ENCODE measurements around the gene URAD. TPM values are rescaled to one million over a fixed set of nuclear protein-coding genes. Genes with fewer than 3 reads are reported as not detected.
A peak's percentile ranks its signal among the peaks of the same experiment; 100 is the strongest.

URAD gene
- total RNA-seq, 2 experiments from 2014 or later = not detected

GRCh38 chr13:27979001-27979643, 9.4 kb downstream of the URAD start:
- Mint-ChIP-seq H3K4me1 (peaks cover 20% of the 10 kb centered on the region), H3K27me3 (peaks cover 93% of the 10 kb centered on the region), H3K27ac (no peak overlapping the region), H3K4me3 (no peak overlapping the region), H3K36me3 (no peaks in the 10 kb centered on the region), H3K9me3 (no peaks in the 10 kb centered on the region)
- no peak for DNase-seq

DNA sequence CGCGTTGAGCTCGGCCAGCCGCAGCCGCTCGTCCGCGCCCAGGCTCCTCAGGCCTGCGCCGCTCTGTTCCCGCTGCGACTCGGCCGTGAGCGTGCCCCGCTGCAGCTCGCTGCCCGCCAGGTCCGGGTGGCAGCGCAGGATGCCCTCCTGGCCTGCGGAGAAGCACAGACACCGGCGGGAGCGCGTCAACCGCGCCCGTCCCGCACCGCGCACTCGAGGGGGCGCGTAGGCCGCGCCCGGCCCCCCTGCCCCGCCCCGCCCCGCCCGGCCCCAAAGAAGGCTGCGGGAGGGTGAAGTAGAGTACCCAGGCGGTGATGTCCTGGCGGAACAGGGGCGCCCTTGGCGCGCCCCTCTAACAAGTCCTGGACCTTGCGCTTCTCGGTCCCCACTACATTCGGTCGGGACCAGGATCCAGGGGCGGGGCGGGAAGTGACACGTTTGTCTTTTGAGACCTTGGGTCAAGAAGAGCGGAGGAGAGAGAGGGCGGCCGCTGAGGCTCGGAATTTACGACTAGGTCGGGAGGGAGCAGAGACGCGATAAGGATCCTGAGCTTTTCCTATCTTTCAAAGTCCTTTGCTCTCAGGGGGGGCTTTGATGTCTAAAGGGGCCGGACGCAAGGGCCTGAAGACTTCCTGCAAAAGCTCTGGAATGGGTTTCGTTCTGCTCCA, 10.1 kb downstream of the URAD start:
- peaks cover 93% of the 10 kb centered on the region for H3K27me3 Mint-ChIP-seq
- peak overlapping the region; percentile 31 for H3K27ac Mint-ChIP-seq
- H3K4me1 Mint-ChIP-seq = peaks cover 20% of the 10 kb centered on the region
- no peaks in the 10 kb centered on the region for H3K9me3 Mint-ChIP-seq
- no peak for DNase-seq
- H3K36me3 Mint-ChIP-seq = no peaks in the 10 kb centered on the region
- H3K4me3 Mint-ChIP-seq = no peak overlapping the region

GRCh38 chr13:27977476-27978300, 10.8 kb downstream of the URAD start:
- Mint-ChIP-seq H3K36me3 (no peaks in the 10 kb centered on the region), H3K4me3 (no peak overlapping the region), H3K4me1 (peaks cover 20% of the 10 kb centered on the region), H3K27ac (peak overlapping the region; percentile 50), H3K27me3 (peaks cover 93% of the 10 kb centered on the region), H3K9me3 (no peaks in the 10 kb centered on the region)
- no peak for DNase-seq

GRCh38 chr13:27976362-27977091, 12.0 kb downstream of the URAD start:
- H3K36me3 Mint-ChIP-seq = no peaks in the 10 kb centered on the region
- no peak for DNase-seq
- peaks cover 91% of the 10 kb centered on the region for H3K27me3 Mint-ChIP-seq
- H3K4me1 Mint-ChIP-seq = peaks cover 20% of the 10 kb centered on the region
- no peaks in the 10 kb centered on the region for H3K9me3 Mint-ChIP-seq
- no peak overlapping the region for H3K4me3 Mint-ChIP-seq
- H3K27ac Mint-ChIP-seq = no peak overlapping the region

DNA sequence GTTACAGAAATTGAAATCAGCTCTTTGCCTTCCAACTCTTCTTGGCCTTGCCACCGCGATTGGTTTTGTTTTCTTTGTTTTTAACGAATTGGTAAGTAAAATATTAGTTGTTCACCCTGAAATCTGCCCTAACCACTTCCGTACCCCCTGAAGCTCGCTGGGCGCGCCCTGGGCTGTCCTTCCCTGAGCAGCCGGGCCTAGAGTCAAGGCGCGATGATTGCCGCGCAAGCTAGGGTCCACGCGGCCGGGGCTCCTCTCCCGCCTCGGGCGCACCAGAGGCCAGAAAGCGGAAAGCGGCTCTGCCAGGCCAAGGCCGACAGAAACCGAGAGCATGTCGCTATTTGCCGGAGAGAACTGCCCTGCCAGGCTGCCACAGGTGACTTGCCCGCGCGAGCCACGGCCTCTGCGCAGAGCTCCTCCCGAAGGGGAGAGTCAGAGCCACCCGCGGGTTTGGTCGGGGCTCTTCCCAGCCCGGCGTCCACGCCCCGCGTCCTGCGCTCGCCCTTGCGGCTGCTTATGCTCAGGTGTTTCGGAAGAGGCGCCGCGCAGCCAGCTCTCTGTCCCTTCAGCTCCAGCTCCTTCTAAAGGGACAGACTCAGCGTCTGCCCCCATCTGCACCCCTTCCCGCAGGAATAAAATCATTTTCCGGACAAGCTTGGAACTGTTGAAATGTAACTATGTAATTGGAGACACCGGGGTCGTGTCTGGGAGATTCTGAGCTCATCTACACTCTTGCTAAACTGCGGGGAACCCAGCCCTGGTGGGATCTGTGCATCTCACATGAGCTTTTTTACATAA, 12.7 kb downstream of the URAD start:
- H3K4me1 Mint-ChIP-seq = peaks cover 20% of the 10 kb centered on the region
- no peak for DNase-seq
- no peak overlapping the region for H3K27ac Mint-ChIP-seq
- H3K9me3 Mint-ChIP-seq = no peaks in the 10 kb centered on the region
- no peak overlapping the region for H3K4me3 Mint-ChIP-seq
- peaks cover 91% of the 10 kb centered on the region for H3K27me3 Mint-ChIP-seq
- no peaks in the 10 kb centered on the region for H3K36me3 Mint-ChIP-seq

DNA sequence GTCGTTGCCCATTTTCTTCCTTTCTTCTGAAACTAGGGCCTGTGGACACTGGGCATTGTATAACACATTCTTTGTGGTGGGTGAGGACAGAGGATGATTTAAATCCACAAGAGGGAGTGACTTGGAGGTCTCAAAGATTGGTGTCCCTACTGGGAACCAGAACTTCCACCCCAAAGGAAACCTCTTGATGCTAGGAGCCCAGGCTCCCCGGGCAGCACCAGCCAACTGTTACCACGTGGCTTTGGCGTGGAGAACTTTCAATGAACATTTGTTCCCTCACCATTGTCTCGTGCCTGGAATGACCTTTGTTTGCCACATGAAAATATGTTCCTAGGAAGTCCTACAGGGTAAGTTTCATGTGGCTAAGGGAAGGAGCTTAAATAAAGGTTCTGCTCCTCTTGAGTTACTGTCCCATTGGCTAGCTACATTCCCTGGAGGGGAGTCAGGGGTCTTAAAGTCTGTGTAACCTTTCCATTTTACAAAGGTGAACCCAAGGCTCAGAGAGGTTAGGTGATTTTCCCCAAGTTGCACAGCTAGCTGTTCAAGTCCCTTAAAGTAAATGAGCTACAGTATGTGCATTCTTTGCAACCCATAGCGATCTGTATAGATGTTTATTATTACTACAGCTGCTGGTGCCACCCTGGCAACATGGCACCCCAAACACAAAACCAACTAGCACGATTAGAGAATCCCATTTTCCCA, 14.4 kb downstream of the URAD start:
- Mint-ChIP-seq H3K9me3 (no peaks in the 10 kb centered on the region), H3K27me3 (peaks cover 93% of the 10 kb centered on the region), H3K4me3 (no peak overlapping the region), H3K4me1 (peaks cover 19% of the 10 kb centered on the region), H3K36me3 (no peaks in the 10 kb centered on the region), H3K27ac (no peak overlapping the region)
- DNase-seq = no peak

DNA sequence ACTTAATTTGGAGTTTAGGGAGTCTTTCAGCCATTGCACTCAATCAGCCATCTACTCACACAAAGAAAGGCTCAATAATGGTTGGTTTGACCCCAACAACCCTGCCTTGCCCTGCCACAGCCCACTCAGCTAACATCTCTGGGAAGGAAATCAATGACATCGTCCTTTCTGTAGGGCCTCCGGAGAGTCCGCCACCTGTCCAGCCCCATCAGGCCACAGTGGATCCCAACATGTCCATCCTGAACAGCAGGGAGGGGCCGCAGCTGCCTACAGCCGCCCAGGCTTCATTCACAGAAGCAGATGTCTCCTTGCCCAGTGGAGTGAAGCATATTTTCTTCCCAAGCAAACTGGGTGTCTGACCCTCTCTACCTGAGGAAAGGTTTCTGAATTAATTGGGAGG, 15.2 kb downstream of the URAD start:
- no peak for DNase-seq
- Mint-ChIP-seq H3K27ac (no peak overlapping the region), H3K4me1 (peaks cover 20% of the 10 kb centered on the region), H3K9me3 (no peaks in the 10 kb centered on the region), H3K27me3 (peaks cover 93% of the 10 kb centered on the region), H3K4me3 (no peak overlapping the region), H3K36me3 (no peaks in the 10 kb centered on the region)

- Mint-ChIP-seq H3K27ac (no peak overlapping the region), H3K9me3 (no peaks in the 10 kb centered on the region), H3K4me3 (no peak overlapping the region), H3K4me1 (peaks cover 20% of the 10 kb centered on the region), H3K27me3 (peaks cover 98% of the 10 kb centered on the region), H3K36me3 (no peaks in the 10 kb centered on the region)
- DNase-seq = no peak
These were observed 16.0 kb downstream of the URAD start for GRCh38 chr13:27972478-27972820.

DNA sequence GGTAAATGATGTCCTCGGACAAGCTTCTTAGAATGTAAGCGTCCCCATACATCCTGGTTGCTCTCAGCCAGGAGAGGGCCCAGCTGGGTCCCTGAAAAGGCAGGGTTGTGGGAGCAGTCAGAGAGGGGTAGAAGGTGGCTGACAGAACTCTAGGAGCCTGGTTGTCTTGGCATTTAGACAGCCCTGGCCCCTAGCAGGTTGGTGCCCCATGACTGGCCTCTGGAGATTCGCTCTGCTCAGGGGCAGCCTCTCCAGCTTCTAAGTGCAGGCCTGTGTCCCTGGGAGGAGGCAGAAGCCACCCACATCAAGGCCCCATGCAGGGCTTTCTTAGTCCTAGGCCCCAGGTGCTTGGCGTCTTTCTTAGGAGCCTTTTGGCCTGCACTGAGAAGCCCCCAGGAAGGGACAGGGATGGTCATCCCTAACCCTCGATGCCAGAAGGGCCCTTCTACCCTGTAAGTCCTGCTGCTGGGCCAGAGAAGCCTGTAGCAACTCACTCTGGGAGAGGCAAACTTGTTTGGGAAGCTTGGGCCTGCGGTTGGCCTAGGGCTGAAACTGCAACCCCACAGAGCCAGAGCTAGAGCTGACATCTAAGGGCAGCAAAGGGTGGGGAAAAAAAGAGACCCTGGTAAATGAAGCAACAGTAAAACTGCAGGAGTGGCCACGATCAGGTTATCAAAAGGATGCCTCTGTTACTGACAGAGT, 16.6 kb downstream of the URAD start:
- H3K27ac Mint-ChIP-seq = no peak overlapping the region
- H3K4me3 Mint-ChIP-seq = no peak overlapping the region
- H3K4me1 Mint-ChIP-seq = peaks cover 20% of the 10 kb centered on the region
- H3K27me3 Mint-ChIP-seq = peaks cover 98% of the 10 kb centered on the region
- no peaks in the 10 kb centered on the region for H3K9me3 Mint-ChIP-seq
- H3K36me3 Mint-ChIP-seq = no peaks in the 10 kb centered on the region
- DNase-seq = no peak

GRCh38 chr13:27971236-27971645, 17.3 kb downstream of the URAD start:
- no peak for DNase-seq
- H3K36me3 Mint-ChIP-seq = no peaks in the 10 kb centered on the region
- H3K27ac Mint-ChIP-seq = no peak overlapping the region
- peaks cover 20% of the 10 kb centered on the region for H3K4me1 Mint-ChIP-seq
- peaks cover 98% of the 10 kb centered on the region for H3K27me3 Mint-ChIP-seq
- H3K4me3 Mint-ChIP-seq = no peak overlapping the region
- no peaks in the 10 kb centered on the region for H3K9me3 Mint-ChIP-seq

GRCh38 chr13:27970382-27971235, 17.9 kb downstream of the URAD start:
- no peaks in the 10 kb centered on the region for H3K36me3 Mint-ChIP-seq
- no peak overlapping the region for H3K4me3 Mint-ChIP-seq
- H3K9me3 Mint-ChIP-seq = no peaks in the 10 kb centered on the region
- H3K4me1 Mint-ChIP-seq = peaks cover 19% of the 10 kb centered on the region
- H3K27me3 Mint-ChIP-seq = peaks cover 98% of the 10 kb centered on the region
- no peak for DNase-seq
- H3K27ac Mint-ChIP-seq = no peak overlapping the region

DNA sequence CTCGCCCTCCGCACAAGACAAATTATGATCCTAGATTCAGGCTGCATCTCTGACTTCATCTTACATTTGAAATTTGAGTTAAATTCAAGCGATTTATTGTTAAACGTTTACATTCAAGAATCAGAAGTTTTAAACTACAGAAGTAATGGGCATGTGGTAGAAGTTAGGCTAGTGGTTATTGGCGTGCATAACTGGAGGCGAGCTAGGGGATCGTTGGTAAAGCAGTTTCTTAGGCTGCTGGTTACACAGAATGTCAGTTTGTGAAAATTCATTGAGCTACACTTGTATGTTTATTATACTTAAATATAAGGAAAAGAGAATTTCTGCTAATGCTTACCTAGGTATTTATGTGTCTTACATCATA, 18.6 kb downstream of the URAD start:
- no peak overlapping the region for H3K4me3 Mint-ChIP-seq
- H3K36me3 Mint-ChIP-seq = no peaks in the 10 kb centered on the region
- H3K27ac Mint-ChIP-seq = no peak overlapping the region
- peaks cover 98% of the 10 kb centered on the region for H3K27me3 Mint-ChIP-seq
- no peak for DNase-seq
- no peaks in the 10 kb centered on the region for H3K9me3 Mint-ChIP-seq
- peaks cover 14% of the 10 kb centered on the region for H3K4me1 Mint-ChIP-seq
